NCI-H1417 (cell line): ENCODE data around the gene ZNF385B.

ENCODE experiments used
- DNase-seq, 3 experiments: peaks; one replicate each; lab custom pipeline; 2025; lab: John Stamatoyannopoulos, UW

Gene ZNF385B

GRCh38 chr2:179592167-179592936, 269.1 kb downstream of the ZNF385B start:
- DNase-seq, result no peak

DNA sequence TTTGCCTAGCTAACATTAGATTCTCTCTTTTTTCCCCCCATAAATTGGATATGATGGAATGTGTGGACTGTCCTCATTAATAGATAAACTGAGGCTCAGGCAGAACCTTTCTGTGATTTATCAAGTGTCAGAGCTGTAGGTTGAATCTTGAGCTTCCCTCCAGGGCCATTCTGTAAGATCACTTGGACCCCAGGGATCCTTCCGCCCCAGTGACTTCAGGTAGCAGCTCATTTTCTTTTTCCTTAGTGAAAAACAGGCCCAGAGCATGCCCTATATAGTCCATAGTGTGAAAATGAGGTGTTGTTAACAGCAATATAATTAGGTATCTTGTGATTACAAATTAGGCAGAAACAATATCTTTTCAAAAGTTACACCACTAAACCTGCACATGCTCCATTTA, 269.7 kb downstream of the ZNF385B start:
- DNase-seq, result no peak

GRCh38 chr2:179588486-179589145, 272.8 kb downstream of the ZNF385B start:
- DNase-seq, result no peak

GRCh38 chr2:179584760-179585159, 276.7 kb downstream of the ZNF385B start:
- DNase-seq, result no peak

GRCh38 chr2:179581605-179582004, 279.8 kb downstream of the ZNF385B start:
- peak in 1 of 3 experiments; percentile 10 for DNase-seq

- DNase-seq, result no peak
Observed at GRCh38 chr2:179580378-179581146, 280.9 kb downstream of the ZNF385B start.

- DNase-seq, result no peak
Observed at GRCh38 chr2:179579800-179580199, 281.6 kb downstream of the ZNF385B start.

DNA sequence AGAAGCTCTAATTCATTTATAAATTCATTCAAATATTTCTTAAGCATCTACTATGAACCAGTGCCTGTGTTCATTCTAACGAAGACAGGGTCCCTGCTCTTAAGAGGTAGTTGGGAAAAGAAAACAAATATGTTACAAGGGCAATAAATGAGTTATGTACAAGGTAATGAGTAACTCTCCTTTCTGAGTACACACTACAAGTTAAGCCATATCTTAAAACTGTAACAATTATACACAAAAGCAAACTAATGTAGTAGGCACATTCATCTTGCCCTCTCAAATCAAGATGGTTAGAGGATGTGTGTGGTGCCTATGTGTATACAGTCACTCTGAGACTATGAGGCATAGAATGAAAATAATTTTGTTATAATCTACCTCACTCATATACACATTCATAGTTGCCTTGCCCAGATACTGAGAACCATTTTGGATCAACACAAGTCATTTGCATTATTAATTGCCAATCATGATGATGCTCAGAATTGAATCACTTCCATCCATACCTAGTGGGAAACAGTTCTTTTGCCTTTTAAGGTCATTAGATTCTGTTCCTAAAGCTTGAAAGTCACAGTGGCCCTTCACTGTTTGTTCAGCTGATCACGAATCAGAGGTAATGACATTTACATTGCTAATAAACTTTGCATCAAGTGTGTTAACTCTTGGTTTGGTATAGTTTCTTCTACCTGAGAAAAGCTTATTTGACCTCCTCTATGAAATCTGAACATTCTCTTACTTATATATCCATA, 283.1 kb downstream of the ZNF385B start:
- peak in 1 of 3 experiments; percentile 38 for DNase-seq

GRCh38 chr2:179574061-179574519, 287.3 kb downstream of the ZNF385B start:
- DNase-seq, result no peak

DNA sequence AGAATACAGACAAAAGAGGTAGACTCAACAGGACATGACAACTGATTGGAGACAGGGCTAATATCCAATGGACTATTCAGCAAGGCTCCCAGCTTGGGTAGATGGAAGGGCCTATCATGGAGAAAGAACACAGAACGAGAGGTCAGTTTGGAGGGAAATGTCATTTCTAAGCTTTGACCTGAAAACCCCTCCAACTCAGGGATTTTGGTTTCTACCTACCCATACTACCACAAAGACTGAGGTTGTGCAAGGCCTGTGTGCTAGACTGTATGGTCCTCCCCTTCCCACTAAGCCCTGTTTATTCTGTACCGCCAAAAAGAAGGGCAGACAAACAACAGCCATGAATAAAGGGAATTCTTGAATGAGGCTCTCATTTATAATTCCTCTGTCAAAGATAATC, 288.9 kb downstream of the ZNF385B start:
- DNase-seq, result no peak

DNA sequence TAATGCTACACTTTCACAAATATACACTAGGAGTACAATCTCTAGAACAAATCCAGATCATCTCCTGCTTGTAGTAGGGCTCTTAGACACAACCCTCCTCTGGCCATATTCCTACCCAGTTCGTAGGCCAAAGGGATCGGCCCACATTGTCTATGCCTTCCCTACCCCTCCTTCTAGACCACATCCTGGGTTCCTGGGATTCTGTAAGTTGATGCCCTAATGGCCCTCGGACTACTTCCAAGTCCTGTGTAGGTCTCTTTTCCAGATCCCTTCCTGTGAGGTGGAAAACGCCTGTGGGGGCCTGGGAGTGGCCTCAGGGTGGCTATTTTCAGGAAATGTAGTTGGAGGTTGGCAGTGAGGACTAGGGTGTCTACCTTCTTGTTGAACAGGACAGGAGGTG, 289.7 kb downstream of the ZNF385B start:
- no peak for DNase-seq

DNA sequence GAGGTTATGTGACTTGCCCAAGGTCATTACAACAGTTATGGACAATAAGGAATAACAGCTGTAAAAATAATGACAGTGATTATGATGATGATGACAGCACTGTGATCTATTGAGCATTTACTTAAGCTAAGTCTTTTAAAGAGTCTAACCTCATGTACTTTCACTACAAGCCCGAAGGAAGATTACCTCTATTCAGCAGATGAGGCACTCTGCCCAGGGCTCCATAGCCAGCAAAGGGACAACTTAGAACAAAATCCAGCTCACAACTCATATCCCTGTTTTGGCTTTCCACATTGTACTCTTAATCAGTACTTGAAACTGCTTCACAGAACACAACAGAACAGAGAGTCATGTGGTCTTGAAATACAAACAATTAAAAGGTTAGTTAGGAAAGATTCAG, 290.2 kb downstream of the ZNF385B start:
- peak in 1 of 3 experiments; percentile 6 for DNase-seq

DNA sequence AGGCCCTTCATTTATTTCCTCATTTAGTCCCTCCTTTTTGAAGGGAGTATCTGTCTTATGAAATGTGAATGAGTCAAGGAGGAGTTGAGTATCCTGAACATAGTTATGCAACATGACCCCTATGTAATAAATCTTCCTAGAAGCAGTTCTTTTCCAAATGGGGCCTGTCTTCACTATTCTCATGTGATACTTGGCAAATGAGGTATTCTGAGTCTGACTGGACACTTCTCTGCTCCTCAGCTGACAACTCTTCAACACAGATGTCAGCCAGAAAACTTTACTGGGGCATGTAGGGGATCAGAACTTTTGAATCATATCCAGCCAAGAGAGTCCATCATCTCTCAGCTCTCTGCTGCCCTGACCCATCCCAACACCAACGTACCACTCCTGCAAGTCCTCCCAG, 291.6 kb downstream of the ZNF385B start:
- DNase-seq, result no peak

- DNase-seq, result peak in 1 of 3 experiments; percentile 50
Observed at GRCh38 chr2:179565807-179566206, 295.6 kb downstream of the ZNF385B start.

- peak; percentile 25 to 96 (median 66) for DNase-seq
Observed at GRCh38 chr2:179562330-179562885, 299.0 kb downstream of the ZNF385B start.

DNA sequence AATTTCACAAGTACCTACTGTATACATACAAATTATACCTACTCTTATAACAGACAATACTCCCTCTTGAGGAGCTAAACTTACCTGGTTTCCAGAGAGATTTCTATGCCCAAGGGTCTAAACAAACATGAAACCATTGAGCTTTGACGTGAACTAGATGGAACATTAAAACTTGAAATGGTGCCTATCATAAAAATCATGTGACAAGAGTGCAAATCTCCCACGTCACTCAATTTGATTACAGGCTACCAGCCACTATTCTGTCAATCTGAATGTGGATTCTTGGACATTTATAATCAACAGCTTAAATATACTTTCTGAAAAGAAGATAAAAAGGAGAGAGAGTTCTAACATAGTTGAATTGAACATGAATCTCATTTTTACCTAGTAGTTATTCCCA, 299.7 kb downstream of the ZNF385B start:
- peak; percentile 29 to 81 (median 35) for DNase-seq

- no peak for DNase-seq
Observed at GRCh38 chr2:179560257-179560735, 301.1 kb downstream of the ZNF385B start.

GRCh38 chr2:179559108-179559806, 302.2 kb downstream of the ZNF385B start:
- no peak for DNase-seq

GRCh38 chr2:179558010-179558934, 303.1 kb downstream of the ZNF385B start:
- DNase-seq, result peak in 1 of 3 experiments; percentile 25

DNA sequence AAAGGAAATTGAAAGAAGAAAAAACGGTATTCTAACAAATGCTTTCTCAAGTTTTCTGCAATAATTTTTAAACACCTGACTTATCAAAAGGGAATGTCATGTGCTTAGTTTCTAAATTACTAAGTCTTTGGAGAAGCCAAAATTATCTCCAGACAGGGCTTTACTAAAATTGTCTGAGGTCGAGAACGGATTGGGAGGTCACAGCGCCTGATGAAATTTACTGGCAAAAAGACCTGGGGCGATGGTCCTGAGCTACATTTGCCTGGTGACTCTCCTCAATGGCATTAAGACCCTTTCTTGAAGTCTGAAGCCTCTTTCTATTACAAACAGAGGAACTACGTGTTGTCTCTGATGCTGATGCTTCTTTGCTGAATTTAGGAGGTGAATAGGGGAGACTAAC, 305.0 kb downstream of the ZNF385B start:
- DNase-seq, result no peak
